HepG2 (cell line): ENCODE data around the gene RPS10. TPM values are rescaled to one million over a fixed set of nuclear protein-coding genes. Genes with fewer than 3 reads are reported as not detected.

Source experiments
- AGO2 ChIP-seq: fragments of 200-400 bp; formaldehyde crosslinking; optimal IDR thresholded peaks from 2 replicates; pipeline ENCODE3; 2017; ENCODE audit warnings: mild to moderate bottlenecking, low read depth, low read length, moderate library complexity
- GABPA ChIP-seq, 2 experiments: IDR thresholded peaks; 2 replicates each; pipeline ENCODE4 v1.6.1; 2011 to 2016; ENCODE audit warnings: low read depth in 2 of 2, low read length in 1 of 2, missing biosample characterization in 1 of 2, missing genetic modification characterization in 1 of 2
- HNRNPLL ChIP-seq: fragments of 200-400 bp; formaldehyde crosslinking; IDR thresholded peaks from 2 replicates; pipeline ENCODE4 v1.6.1; 2017; ENCODE audit warnings: mild to moderate bottlenecking, low read depth, low read length; ENCODE audit not compliant: poor library complexity, severe bottlenecking
- HNRNPUL1 ChIP-seq: fragments of 200-400 bp; formaldehyde crosslinking; IDR thresholded peaks from 2 replicates; pipeline ENCODE4 v1.6.1; 2017; ENCODE audit warnings: low read depth, mild to moderate bottlenecking, low read length, moderate library complexity
- JUND ChIP-seq: sonication (generic); formaldehyde crosslinking; IDR thresholded peaks from 2 replicates; pipeline ENCODE4 v1.8.0; 2022; ENCODE audit warnings: mild to moderate bottlenecking, missing genetic modification reagents
- PRMT3 ChIP-seq: sonication (generic); formaldehyde crosslinking; IDR thresholded peaks from 2 replicates; pipeline ENCODE4 v1.8.1; 2022; ENCODE audit warnings: low read depth, mild to moderate bottlenecking, moderate library complexity, missing genetic modification reagents, borderline replicate concordance
- REL ChIP-seq: sonication (generic); formaldehyde crosslinking; conservative IDR thresholded peaks from 2 replicates; pipeline ENCODE4 v1.8.0; 2022; ENCODE audit warnings: mild to moderate bottlenecking, missing genetic modification reagents, moderate library complexity
- RNF2 ChIP-seq: fragments of 450-650 bp; conservative IDR thresholded peaks from 2 replicates; pipeline ENCODE4 v1.6.1; 2016; ENCODE audit warnings: low read depth
- SIX4 ChIP-seq: sonication (generic); formaldehyde crosslinking; IDR thresholded peaks from 2 replicates; pipeline ENCODE4 v1.4.0; 2020; ENCODE audit warnings: missing genetic modification reagents
- SOX6 ChIP-seq, 2 experiments: fragments of 450-650 bp in 1 of 2; sonication (generic) in 1 of 2; formaldehyde crosslinking in 1 of 2; IDR thresholded peaks; 2 replicates each; pipeline versions ENCODE4 v1.4.0 to v1.6.1; 2017 to 2020; ENCODE audit warnings: antibody characterized with exemption in 1 of 2, mild to moderate bottlenecking in 1 of 2, missing genetic modification reagents in 1 of 2
- SSRP1 ChIP-seq: IDR thresholded peaks from 2 replicates; pipeline ENCODE4 v1.6.1; 2016; ENCODE audit warnings: control low read depth
- SYNCRIP ChIP-seq: fragments of 200-400 bp; formaldehyde crosslinking; IDR thresholded peaks from 2 replicates; pipeline ENCODE4 v1.6.1; 2018; ENCODE audit warnings: mild to moderate bottlenecking, low read depth, low read length; ENCODE audit not compliant: insufficient read depth
- TEAD3 ChIP-seq: optimal IDR thresholded peaks from 2 replicates; pipeline ENCODE3; 2016; ENCODE audit warnings: borderline replicate concordance
- ZNF224 ChIP-seq: sonication (generic); formaldehyde crosslinking; IDR thresholded peaks from 2 replicates; pipeline ENCODE4 v1.5.0; 2020; ENCODE audit warnings: mild to moderate bottlenecking, missing genetic modification reagents
- polyA plus RNA-seq, 8 experiments: library from polyadenylated mRNA; depleted of rRNA in 3 of 8; stranded (reverse) in 7 of 8; unstranded in 1 of 8; fragments of >200 nt; fragmentation: Illumina TruSeq in 4 of 8; extraction: Trizol in 4 of 8; gene quantifications; 2 replicates each; pipeline versions ENCODE4 v1.2.1 to v1.2.3, GENCODE V29; 2011 to 2016; ENCODE audit warnings: low read depth in 4 of 8, missing spikeins in 1 of 8, mixed read lengths in 1 of 8; ENCODE audit not compliant: insufficient read depth in 1 of 8
- total RNA-seq, 5 experiments: library from RNA; depleted of rRNA; stranded (reverse); fragments of >200 nt; fragmentation: Illumina TruSeq; extraction: Trizol; gene quantifications; 2 replicates each; pipeline ENCODE4 v1.2.3, GENCODE V29; 2016; ENCODE audit warnings: low read depth in 1 of 5
- TF ChIP-seq, protein P1 (sequence below): sonication (generic); formaldehyde crosslinking; IDR thresholded peaks from 2 replicates; pipeline ENCODE4 v1.4.0; 2020; ENCODE audit warnings: missing genetic modification reagents, mild to moderate bottlenecking, borderline replicate concordance
- TF ChIP-seq, protein P2 (sequence below): sonication (generic); formaldehyde crosslinking; IDR thresholded peaks from 2 replicates; pipeline ENCODE4 v1.4.0; 2020; ENCODE audit warnings: missing genetic modification reagents
- TF ChIP-seq, protein P3 (sequence below): sonication (generic); formaldehyde crosslinking; IDR thresholded peaks from 2 replicates; pipeline ENCODE4 v1.4.0; 2020; ENCODE audit warnings: missing genetic modification reagents
- TF ChIP-seq, protein P4 (sequence below): sonication (generic); formaldehyde crosslinking; conservative IDR thresholded peaks from 2 replicates; pipeline ENCODE4 v1.8.1; 2023; ENCODE audit warnings: missing genetic modification reagents
- TF ChIP-seq, protein P5 (sequence below): sonication (generic); formaldehyde crosslinking; IDR thresholded peaks from 2 replicates; pipeline ENCODE4 v1.4.0; 2020; ENCODE audit warnings: missing genetic modification reagents

The RPS10 gene
- total and polyA plus RNA-seq, 2 of the 13 experiments (the other 11 are each of a cell fraction or from before 2014, with no cell fraction given): 2,909 to 4,648 TPM

DNA sequence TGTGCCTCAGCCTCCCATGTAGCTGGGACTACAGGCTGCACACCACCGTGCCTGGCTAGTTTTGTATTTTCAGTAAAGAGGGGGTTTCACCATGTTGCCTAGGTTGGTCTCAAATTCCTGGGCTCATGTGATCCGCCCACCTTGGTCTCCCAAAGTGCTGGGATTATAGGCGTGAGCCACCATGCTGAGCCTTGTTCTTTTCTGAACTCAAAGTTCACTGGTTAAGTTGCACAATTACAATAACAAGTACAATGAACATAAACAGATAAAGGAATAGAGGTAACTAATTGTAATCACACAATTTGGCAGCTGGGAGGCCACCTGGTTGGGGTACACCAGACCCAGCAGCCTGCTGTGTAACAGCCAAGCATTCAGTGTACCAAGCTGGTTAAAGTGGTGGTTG is 40.1 kb downstream of the RPS10 start (continued):
- TF ChIP-seq, protein P1, sequence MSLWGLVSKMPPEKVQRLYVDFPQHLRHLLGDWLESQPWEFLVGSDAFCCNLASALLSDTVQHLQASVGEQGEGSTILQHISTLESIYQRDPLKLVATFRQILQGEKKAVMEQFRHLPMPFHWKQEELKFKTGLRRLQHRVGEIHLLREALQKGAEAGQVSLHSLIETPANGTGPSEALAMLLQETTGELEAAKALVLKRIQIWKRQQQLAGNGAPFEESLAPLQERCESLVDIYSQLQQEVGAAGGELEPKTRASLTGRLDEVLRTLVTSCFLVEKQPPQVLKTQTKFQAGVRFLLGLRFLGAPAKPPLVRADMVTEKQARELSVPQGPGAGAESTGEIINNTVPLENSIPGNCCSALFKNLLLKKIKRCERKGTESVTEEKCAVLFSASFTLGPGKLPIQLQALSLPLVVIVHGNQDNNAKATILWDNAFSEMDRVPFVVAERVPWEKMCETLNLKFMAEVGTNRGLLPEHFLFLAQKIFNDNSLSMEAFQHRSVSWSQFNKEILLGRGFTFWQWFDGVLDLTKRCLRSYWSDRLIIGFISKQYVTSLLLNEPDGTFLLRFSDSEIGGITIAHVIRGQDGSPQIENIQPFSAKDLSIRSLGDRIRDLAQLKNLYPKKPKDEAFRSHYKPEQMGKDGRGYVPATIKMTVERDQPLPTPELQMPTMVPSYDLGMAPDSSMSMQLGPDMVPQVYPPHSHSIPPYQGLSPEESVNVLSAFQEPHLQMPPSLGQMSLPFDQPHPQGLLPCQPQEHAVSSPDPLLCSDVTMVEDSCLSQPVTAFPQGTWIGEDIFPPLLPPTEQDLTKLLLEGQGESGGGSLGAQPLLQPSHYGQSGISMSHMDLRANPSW: no peak; the same call in 1 of the 2 replicates
- TF ChIP-seq ZNF224: no peak
- no peak for TF ChIP-seq HNRNPLL
- TF ChIP-seq SOX6 (IDR thresholded peaks at IDR 0.05): no peak
- TF ChIP-seq SOX6 (CRISPR knock-in tag; IDR thresholded peaks at IDR 0.05): peak; percentile 91
- TF ChIP-seq SIX4 (CRISPR knock-in tag): no peak
- TF ChIP-seq, protein P2, sequence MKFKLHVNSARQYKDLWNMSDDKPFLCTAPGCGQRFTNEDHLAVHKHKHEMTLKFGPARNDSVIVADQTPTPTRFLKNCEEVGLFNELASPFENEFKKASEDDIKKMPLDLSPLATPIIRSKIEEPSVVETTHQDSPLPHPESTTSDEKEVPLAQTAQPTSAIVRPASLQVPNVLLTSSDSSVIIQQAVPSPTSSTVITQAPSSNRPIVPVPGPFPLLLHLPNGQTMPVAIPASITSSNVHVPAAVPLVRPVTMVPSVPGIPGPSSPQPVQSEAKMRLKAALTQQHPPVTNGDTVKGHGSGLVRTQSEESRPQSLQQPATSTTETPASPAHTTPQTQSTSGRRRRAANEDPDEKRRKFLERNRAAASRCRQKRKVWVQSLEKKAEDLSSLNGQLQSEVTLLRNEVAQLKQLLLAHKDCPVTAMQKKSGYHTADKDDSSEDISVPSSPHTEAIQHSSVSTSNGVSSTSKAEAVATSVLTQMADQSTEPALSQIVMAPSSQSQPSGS (CRISPR knock-in tag): no peak
- peak; percentile 73 for TF ChIP-seq TEAD3 (CRISPR knock-in tag)
- TF ChIP-seq SYNCRIP: no peak
- TF ChIP-seq, protein P3, sequence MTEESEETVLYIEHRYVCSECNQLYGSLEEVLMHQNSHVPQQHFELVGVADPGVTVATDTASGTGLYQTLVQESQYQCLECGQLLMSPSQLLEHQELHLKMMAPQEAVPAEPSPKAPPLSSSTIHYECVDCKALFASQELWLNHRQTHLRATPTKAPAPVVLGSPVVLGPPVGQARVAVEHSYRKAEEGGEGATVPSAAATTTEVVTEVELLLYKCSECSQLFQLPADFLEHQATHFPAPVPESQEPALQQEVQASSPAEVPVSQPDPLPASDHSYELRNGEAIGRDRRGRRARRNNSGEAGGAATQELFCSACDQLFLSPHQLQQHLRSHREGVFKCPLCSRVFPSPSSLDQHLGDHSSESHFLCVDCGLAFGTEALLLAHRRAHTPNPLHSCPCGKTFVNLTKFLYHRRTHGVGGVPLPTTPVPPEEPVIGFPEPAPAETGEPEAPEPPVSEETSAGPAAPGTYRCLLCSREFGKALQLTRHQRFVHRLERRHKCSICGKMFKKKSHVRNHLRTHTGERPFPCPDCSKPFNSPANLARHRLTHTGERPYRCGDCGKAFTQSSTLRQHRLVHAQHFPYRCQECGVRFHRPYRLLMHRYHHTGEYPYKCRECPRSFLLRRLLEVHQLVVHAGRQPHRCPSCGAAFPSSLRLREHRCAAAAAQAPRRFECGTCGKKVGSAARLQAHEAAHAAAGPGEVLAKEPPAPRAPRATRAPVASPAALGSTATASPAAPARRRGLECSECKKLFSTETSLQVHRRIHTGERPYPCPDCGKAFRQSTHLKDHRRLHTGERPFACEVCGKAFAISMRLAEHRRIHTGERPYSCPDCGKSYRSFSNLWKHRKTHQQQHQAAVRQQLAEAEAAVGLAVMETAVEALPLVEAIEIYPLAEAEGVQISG (CRISPR knock-in tag): no peak
- TF ChIP-seq GABPA (IDR thresholded peaks at IDR 0.05; ENCODE audit: low read depth, low read length): no peak
- TF ChIP-seq GABPA (CRISPR knock-in tag; IDR thresholded peaks at IDR 0.05; ENCODE audit: low read depth): no peak
- no peak for TF ChIP-seq PRMT3
- TF ChIP-seq, protein P4, sequence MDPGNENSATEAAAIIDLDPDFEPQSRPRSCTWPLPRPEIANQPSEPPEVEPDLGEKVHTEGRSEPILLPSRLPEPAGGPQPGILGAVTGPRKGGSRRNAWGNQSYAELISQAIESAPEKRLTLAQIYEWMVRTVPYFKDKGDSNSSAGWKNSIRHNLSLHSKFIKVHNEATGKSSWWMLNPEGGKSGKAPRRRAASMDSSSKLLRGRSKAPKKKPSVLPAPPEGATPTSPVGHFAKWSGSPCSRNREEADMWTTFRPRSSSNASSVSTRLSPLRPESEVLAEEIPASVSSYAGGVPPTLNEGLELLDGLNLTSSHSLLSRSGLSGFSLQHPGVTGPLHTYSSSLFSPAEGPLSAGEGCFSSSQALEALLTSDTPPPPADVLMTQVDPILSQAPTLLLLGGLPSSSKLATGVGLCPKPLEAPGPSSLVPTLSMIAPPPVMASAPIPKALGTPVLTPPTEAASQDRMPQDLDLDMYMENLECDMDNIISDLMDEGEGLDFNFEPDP: no peak
- no peak for TF ChIP-seq JUND (CRISPR knock-in tag)
- no peak for TF ChIP-seq SSRP1 (CRISPR knock-in tag)
- TF ChIP-seq HNRNPUL1: no peak
- no peak for TF ChIP-seq RNF2
- no peak for TF ChIP-seq AGO2
- TF ChIP-seq, protein P5, sequence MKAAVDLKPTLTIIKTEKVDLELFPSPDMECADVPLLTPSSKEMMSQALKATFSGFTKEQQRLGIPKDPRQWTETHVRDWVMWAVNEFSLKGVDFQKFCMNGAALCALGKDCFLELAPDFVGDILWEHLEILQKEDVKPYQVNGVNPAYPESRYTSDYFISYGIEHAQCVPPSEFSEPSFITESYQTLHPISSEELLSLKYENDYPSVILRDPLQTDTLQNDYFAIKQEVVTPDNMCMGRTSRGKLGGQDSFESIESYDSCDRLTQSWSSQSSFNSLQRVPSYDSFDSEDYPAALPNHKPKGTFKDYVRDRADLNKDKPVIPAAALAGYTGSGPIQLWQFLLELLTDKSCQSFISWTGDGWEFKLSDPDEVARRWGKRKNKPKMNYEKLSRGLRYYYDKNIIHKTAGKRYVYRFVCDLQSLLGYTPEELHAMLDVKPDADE: no peak
- no peak for TF ChIP-seq REL (CRISPR knock-in tag)
